Upper lobe of left lung (tissue), 4 donors: ENCODE results near the gene PRSS57.

Experiments used
- EP300 ChIP-seq, 4 donors: sonication (generic); formaldehyde crosslinking; IDR thresholded peaks; one replicate each; pipeline ENCODE4 v1.5.1; 2017; ENCODE audit warnings: antibody characterized with exemption in 4 of 4, control low read depth in 2 of 4
- POLR2A ChIP-seq, 4 donors: fragments of 450-650 bp; IDR thresholded peaks; one replicate each; pipeline ENCODE4 v1.5.1; 2016 to 2017; ENCODE audit warnings: antibody characterized with exemption in 4 of 4, mild to moderate bottlenecking in 2 of 4
- POLR2AphosphoS5 ChIP-seq, 2 donors: sonication (generic); formaldehyde crosslinking; IDR thresholded peaks; one replicate each; pipeline ENCODE4 v1.5.1; 2017; ENCODE audit warnings: antibody characterized with exemption in 2 of 2
- TF ChIP-seq, protein P1 (sequence below), 6 experiments: fragments of 450-650 bp in 4 of 6; fragments of 200-600 bp in 2 of 6; sonication (generic) in 2 of 6; IDR thresholded peaks; one replicate each; pipeline ENCODE4 v1.5.1; 2016 to 2019; ENCODE audit warnings: antibody characterized with exemption in 6 of 6

- TF ChIP-seq, protein P1, sequence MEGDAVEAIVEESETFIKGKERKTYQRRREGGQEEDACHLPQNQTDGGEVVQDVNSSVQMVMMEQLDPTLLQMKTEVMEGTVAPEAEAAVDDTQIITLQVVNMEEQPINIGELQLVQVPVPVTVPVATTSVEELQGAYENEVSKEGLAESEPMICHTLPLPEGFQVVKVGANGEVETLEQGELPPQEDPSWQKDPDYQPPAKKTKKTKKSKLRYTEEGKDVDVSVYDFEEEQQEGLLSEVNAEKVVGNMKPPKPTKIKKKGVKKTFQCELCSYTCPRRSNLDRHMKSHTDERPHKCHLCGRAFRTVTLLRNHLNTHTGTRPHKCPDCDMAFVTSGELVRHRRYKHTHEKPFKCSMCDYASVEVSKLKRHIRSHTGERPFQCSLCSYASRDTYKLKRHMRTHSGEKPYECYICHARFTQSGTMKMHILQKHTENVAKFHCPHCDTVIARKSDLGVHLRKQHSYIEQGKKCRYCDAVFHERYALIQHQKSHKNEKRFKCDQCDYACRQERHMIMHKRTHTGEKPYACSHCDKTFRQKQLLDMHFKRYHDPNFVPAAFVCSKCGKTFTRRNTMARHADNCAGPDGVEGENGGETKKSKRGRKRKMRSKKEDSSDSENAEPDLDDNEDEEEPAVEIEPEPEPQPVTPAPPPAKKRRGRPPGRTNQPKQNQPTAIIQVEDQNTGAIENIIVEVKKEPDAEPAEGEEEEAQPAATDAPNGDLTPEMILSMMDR (IDR thresholded peaks at IDR 0.05) = no peak
- TF ChIP-seq POLR2A (IDR thresholded peaks at IDR 0.05) (no peak), EP300 (IDR thresholded peaks at IDR 0.05) (no peak), POLR2AphosphoS5 (IDR thresholded peaks at IDR 0.05) (no peak)
These were observed 5.0 kb downstream of the PRSS57 start for GRCh38 chr19:690203-690602.
